GM10266 (cell line): ENCODE measurements around the gene ODC1.

Experiments used
- DNase-seq: peaks from one replicate; pipeline ENCODE4 v3.0.0; 2012; ENCODE audit errors: extremely low spot score
- TF ChIP-seq, protein P1 (sequence below): IDR thresholded peaks from 2 replicates; pipeline ENCODE4 v1.5.1; 2012; ENCODE audit warnings: mild to moderate bottlenecking, low read depth; ENCODE audit not compliant: control insufficient read depth, insufficient read depth; ENCODE audit errors: missing control alignments

Gene ODC1

DNA sequence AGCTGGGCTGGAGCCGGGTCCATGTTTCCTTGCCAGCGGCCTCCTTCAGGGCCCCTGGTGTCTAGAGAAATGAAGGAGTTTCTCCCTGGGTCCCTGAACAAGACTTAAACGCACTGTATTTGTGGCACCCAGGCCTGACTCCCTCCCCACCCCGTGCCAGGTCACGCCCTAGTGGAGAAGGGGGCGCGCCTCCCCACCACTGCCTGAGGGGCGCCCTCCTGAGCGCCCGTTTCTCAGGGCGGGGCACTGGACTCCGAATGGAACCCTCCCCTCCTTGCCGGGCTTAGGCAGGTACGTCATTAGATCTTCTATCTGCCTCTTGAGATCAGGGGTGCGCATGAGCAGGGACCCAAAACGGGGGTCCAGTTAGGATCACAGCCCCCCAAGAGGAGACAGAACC is 16.3 kb downstream of the ODC1 start:
- TF ChIP-seq, protein P1, sequence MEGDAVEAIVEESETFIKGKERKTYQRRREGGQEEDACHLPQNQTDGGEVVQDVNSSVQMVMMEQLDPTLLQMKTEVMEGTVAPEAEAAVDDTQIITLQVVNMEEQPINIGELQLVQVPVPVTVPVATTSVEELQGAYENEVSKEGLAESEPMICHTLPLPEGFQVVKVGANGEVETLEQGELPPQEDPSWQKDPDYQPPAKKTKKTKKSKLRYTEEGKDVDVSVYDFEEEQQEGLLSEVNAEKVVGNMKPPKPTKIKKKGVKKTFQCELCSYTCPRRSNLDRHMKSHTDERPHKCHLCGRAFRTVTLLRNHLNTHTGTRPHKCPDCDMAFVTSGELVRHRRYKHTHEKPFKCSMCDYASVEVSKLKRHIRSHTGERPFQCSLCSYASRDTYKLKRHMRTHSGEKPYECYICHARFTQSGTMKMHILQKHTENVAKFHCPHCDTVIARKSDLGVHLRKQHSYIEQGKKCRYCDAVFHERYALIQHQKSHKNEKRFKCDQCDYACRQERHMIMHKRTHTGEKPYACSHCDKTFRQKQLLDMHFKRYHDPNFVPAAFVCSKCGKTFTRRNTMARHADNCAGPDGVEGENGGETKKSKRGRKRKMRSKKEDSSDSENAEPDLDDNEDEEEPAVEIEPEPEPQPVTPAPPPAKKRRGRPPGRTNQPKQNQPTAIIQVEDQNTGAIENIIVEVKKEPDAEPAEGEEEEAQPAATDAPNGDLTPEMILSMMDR: peak; percentile 1
- peak; percentile 48 for DNase-seq

DNA sequence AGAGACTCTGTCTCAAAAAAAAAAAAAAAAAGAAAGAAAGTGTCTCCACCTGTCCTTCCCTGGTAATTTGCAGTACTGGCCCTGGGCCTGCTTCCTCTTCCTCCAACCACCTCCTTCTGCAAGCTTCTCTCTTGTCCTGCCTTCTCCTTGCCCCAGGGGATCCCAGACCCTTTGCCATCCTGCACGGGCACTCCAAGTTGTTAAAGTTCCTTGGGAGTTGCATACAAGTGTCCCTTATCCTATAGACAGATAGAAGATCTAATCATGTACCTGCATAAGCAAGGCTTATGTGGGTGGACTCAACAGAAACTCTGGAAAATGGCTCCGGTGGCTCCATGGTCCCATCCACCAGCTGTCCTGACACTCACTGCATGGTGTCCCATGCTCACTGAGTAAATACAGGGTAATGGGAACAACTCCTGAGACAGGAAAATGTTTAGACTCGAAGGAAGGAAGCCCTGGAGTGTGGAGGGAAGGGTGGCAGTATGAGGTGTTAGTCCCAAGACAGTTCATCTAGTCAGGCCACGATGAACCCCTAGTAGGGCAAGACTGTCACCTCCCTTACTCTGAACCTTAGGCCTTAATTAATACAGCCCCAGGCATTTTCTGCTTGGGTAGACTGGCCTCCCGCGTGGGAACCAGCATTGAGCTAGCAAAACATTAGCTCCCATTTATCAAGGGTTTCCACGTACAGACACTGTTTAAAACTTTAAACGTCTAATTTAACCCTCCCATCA is 17.1 kb downstream of the ODC1 start:
- DNase-seq: no peak
- TF ChIP-seq, protein P1: no peak

DNA sequence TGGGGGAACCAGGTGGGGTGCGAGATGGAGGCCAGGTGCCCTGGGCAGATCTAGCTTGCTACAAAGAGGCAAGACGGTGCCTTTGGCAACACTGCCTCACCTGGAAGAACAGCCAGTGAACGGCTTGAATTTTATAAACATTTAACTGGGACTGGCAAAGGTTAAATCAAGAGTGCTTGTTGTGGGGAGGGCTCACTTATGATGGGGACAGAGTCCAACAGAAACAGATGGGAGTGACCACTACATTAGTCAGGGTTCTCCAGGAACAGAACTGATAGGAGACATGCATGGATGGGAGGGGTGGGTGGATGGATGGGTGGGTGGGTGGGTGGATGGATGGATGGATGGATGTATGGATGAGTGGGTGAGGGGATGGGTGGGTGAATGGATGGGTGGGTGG is 19.2 kb downstream of the ODC1 start:
- TF ChIP-seq, protein P1: no peak

DNA sequence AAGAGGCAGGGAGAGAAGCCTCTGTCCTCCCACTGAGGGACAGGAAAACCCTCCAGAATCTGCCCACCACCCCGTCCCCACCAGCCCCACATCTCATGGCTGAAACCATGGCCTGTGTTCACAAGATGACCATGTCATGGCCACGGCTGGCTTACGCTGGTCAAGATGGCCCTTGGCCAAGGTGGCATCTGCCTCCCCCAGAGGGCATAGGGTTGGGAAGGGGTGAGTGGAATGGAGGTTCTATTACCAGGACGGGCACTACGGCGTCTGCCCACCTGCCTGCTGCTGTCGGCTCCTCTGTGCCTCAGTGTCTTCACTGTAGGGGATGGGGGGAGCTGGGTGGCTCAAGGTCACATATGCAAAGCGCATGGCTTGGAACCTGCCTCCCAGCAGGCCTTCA is 19.8 kb downstream of the ODC1 start:
- TF ChIP-seq, protein P1: no peak
- DNase-seq: no peak

More for the DNA sequence above, 19.2 kb downstream of the ODC1 start:
- no peak for DNase-seq

DNA sequence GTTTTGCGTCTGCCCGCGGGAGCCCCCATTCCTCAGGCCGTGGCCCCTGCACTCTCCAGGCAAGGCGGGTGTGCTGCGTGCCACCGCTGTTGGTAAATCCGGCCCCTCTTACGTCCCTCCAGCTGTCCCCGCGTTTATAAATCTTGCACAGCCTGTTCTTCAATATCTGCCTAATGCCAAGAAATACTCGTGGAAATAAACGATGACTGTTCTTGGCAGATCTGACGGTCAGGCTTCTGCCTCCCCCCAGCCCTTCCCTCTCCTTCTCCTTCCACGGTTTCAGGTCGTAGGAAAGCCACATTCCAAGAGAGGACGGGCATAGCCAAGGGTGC is 20.5 kb downstream of the ODC1 start:
- TF ChIP-seq, protein P1: no peak
- no peak for DNase-seq

DNA sequence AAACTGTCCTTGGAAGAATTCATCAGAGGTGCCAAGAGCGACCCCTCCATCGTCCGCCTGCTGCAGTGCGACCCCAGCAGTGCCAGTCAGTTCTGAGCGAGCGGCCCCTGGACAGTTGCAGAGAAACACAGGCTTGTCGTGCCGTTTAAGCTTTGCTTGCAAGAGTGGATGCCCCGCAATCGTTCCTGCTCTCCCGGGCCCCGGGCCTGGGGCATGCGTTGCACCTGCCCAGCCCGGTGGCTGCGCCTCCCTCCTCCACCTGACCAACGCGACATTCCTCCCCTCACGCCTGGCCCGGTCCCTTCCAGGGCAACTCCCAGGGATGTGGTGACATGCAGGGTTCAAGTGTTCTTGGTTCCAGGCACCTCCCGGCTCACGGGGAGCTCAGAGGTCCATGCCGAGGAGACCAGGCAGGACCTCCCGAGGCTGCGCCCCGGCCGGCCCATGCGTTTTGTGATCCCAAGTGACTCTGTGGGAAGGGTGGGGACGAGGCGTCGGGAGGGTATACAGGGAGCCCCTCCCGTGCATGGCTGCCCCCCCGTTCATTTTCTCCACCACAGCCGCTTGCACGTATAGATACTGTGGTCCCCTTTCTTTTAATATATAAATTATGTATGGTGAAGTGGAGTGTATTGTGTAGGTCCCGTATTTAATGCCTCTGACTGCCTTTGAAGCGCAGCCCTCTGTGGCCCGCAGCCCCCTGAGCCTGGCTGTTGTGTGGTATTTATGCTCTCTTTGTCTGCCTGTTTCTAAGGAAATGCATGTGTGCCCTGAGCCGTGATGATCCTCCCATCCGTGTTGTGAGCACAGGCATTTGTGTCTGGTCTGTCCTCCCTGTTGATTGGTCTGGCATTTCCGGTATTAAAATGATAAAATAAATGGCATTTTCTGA is 21.2 kb downstream of the ODC1 start:
- no peak for DNase-seq
- TF ChIP-seq, protein P1: no peak

DNA sequence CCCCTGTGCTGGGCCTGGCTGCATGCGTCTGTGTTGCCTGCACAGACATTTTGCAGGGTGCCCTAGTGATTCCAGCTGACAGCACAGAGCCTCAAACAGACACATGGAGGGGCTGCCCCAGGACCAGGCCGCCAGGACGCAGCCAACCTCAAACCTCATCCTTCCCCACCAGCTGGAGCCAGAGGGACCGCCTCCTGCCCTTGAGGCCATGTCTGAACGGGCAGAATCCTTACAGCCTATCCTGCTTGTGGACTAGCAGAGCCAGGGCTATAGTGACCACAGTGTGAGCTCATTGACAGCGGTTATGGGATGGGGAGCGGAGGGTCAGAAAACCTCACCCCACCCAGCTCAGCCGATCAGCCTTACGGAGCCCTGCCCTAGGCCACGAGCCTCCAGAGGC is 22.4 kb downstream of the ODC1 start:
- no peak for DNase-seq

More for the DNA sequence above, 22.4 kb downstream of the ODC1 start:
- TF ChIP-seq, protein P1: no peak
